Measurements from ENCODE around the gene MAST4.

GRCh38 chr5:67133217-67133616 lies 537.0 kb downstream of the MAST4 start:
- TF ChIP-seq CTCF (IDR thresholded peaks at IDR 0.05) (no peak), EZH2phosphoT487 (IDR thresholded peaks at IDR 0.05) (no peak), EZH2 (IDR thresholded peaks at IDR 0.05) (no peak)

All from neural progenitor cell (in vitro differentiated cells).